VCaP (cell line): Measurements from ENCODE around the gene PCDHA1.

Experiments used
- H3K27ac ChIP-seq: fragments of 450-650 bp; 2 replicates; pipeline ENCODE4 v1.5.1; 2017
- CTCF ChIP-seq: fragments of 450-650 bp; conservative IDR thresholded peaks from 2 replicates; pipeline ENCODE4 v1.5.1; 2017; ENCODE audit warnings: mild to moderate bottlenecking, moderate library complexity

PCDHA1 gene

GRCh38 chr5:141031006-141031405 lies 245.1 kb downstream of the PCDHA1 start:
- TF ChIP-seq CTCF: no peak

GRCh38 chr5:141032626-141033025 lies 246.7 kb downstream of the PCDHA1 start:
- no peak overlapping the region for H3K27ac ChIP-seq
- no peak for TF ChIP-seq CTCF

More at GRCh38 chr5:141031006-141031405, 245.1 kb downstream of the PCDHA1 start:
- H3K27ac ChIP-seq: no peak overlapping the region

- TF ChIP-seq CTCF: no peak
- peak overlapping the region; percentile 96 for H3K27ac ChIP-seq
These were observed 253.1 kb downstream of the PCDHA1 start for GRCh38 chr5:141039061-141039460.

GRCh38 chr5:141039517-141039916 lies 253.6 kb downstream of the PCDHA1 start:
- no peak for TF ChIP-seq CTCF
- peak overlapping the region; percentile 96 for H3K27ac ChIP-seq

GRCh38 chr5:141040093-141040770 lies 254.3 kb downstream of the PCDHA1 start:
- peak; percentile 78 for TF ChIP-seq CTCF
- H3K27ac ChIP-seq: peak overlapping the region; percentile 96

- TF ChIP-seq CTCF: peak; percentile 82
- peak overlapping the region; percentile 96 for H3K27ac ChIP-seq
These were observed 255.0 kb downstream of the PCDHA1 start for GRCh38 chr5:141040771-141041426.

- H3K27ac ChIP-seq: peak overlapping the region; percentile 96
- peak; percentile 43 for TF ChIP-seq CTCF
These were observed 255.5 kb downstream of the PCDHA1 start for GRCh38 chr5:141041427-141041785.
